GM18517 (cell line): ENCODE results near the gene YAP1.
"Not testable (repeated sequence)": the region's sequence is repeated elsewhere in the genome, so short reads cannot be mapped to it uniquely, and the experiment has no call there.

Experiments
- ATAC-seq: cut with Tn5 transposase; IDR thresholded peaks from one replicate; pipeline ENCODE4 v1.9.1; 2021; ENCODE audit warnings: mild to moderate bottlenecking, moderate library complexity; ENCODE audit not compliant: unreplicated experiment

Gene YAP1

GRCh38 chr11:102196816-102197215 is 86.6 kb downstream of the YAP1 start:
- ATAC-seq: no peak

GRCh38 chr11:102197670-102198139 is 87.5 kb downstream of the YAP1 start:
- ATAC-seq: no peak

- ATAC-seq: no peak
These were observed 89.4 kb downstream of the YAP1 start for GRCh38 chr11:102199673-102200072.

GRCh38 chr11:102200325-102200724 is 90.1 kb downstream of the YAP1 start:
- ATAC-seq: not testable (repeated sequence)

- no peak for ATAC-seq
These were observed 91.5 kb downstream of the YAP1 start for GRCh38 chr11:102201776-102202175.

GRCh38 chr11:102202972-102203371 is 92.7 kb downstream of the YAP1 start:
- no peak for ATAC-seq

GRCh38 chr11:102204174-102204573 is 93.9 kb downstream of the YAP1 start:
- no peak for ATAC-seq

- no peak for ATAC-seq
These were observed 95.6 kb downstream of the YAP1 start for GRCh38 chr11:102205805-102206204.

GRCh38 chr11:102208835-102209234 is 98.6 kb downstream of the YAP1 start:
- ATAC-seq: no peak

GRCh38 chr11:102214623-102215022 is 104.4 kb downstream of the YAP1 start:
- ATAC-seq: no peak

- ATAC-seq: no peak
These were observed 106.3 kb downstream of the YAP1 start for GRCh38 chr11:102216433-102217075.

GRCh38 chr11:102220728-102221467 is 110.7 kb downstream of the YAP1 start:
- no peak for ATAC-seq

GRCh38 chr11:102223859-102224258 is 113.6 kb downstream of the YAP1 start:
- ATAC-seq: no peak

GRCh38 chr11:102225689-102226568 is 115.7 kb downstream of the YAP1 start:
- ATAC-seq: no peak

GRCh38 chr11:102226702-102227490 is 116.6 kb downstream of the YAP1 start:
- no peak for ATAC-seq

- ATAC-seq: no peak
These were observed 119.4 kb downstream of the YAP1 start for GRCh38 chr11:102229510-102230123.

GRCh38 chr11:102230186-102230585 is 119.9 kb downstream of the YAP1 start:
- ATAC-seq: no peak

- ATAC-seq: no peak
These were observed 120.7 kb downstream of the YAP1 start for GRCh38 chr11:102230911-102231310.

GRCh38 chr11:102234779-102235439 is 124.7 kb downstream of the YAP1 start:
- ATAC-seq: no peak
